NCI-H2196 (cell line): ENCODE results near the gene CDH3.

ENCODE experiments used
- DNase-seq: peaks from one replicate; lab custom pipeline; 2025; ENCODE audit not compliant: unreplicated experiment; lab: John Stamatoyannopoulos, UW

Gene CDH3

DNA sequence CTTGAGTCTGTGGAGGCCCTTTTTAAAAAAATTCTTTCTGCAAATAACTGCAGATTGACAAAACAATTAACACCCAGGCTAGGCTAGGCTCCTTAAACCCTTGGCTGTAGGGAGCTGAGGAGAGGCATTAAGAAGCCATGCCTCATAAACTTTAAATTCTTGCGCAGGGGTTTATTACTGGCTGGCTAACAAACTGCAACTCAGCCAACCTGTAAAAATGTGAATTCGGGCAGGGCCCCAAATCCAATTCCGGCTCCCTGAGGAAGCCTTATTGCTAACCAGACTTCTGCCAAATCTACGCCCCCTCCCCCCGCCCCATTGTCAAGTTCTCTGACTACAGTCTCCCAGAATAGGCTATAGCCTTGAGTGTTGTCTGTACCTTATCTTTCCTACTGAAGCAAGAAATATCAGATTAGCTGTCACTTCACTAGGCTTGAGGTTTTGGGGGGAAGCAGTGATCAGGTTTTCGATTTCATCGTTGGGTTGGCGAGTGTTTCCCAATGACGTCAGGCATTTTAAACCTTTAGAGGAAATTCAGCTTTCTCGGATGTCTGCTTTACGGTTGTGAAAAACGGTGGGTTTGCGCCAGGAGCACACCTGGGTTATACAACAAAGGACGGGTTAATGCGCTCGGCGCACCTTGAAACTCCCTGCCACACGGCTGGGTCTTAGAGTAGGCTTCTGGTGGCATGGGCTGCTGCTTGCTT, 2.0 kb downstream of the CDH3 start:
- no peak for DNase-seq

DNA sequence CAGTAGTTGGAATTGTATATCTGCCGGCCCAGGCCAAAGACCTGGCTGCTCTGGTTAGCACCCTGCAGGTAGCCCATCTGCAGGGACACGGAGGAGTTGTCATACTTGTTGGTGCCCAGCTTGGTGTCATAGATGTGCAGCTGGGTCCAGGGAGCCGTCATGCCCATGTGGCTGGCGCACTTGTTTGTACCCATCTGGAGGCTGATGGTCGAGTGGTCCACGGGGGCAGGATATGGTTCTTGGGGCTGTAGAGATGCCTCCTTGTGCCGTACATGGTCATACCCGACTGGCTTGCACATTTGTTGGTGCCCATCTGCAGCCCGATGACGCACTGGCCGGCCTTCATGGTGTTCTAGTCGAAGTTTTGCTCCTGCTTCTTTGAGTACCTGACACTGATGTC, 6.0 kb downstream of the CDH3 start:
- DNase-seq, result no peak

DNA sequence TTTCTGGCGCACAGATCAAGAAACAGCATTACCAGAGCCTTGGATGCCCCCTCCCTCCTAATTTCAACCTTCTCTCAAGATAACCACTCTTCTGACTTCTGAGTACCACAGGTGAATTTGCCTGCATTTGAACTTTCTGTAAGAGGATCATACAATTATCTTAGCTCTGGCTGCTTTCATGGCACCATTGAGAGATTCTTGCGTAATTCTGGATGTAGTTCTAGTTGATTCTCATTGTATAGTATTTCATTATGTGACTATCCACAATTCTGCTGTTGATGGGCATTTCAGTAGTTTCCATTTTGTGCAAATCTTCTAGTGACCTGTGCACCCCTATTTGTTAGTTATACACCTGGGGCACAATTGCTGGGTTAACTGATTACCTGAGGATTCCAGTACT, 7.5 kb downstream of the CDH3 start:
- DNase-seq, result no peak

DNA sequence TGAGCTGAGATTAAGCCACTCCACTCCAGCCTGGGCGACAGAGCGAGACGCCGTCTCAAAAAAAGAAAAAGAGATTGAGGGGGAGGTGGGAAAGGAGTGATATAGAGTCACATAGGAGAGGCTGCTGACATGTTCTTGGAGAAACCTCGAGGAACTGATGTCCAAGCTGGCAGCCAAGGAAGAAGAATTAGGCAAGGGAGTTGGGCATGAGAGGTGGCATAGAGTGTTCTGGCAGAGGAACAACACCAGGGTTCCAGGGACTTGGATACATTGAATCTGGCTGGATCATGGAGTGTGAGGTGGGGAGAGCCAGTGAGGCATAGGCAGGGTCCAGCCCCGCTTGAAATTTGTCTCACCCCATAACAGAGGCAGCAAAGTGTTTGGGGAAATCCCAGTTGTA, 10.7 kb downstream of the CDH3 start:
- DNase-seq, result no peak

GRCh38 chr16:68656751-68657150, 11.6 kb downstream of the CDH3 start:
- DNase-seq, result no peak

- DNase-seq, result no peak
Measured at GRCh38 chr16:68658341-68658973, 13.3 kb downstream of the CDH3 start.

DNA sequence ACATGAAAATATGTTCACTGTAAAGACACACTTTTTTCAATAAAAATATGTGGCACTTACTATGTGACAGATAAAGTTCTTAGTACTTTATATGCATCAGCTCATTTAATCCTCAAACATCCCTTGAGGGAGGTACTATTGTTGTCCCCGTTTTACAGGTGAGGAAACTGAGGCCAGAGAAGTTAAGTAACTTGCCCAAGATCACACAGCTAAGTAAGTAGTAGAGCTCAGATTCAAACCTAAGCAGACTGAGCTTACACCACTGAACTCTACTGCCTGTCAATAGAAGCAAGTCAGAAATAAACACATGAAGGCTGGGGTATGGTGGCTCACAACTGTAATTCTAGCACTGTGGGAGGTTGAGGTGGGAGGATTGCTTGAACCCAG, 13.9 kb downstream of the CDH3 start:
- DNase-seq, result no peak

DNA sequence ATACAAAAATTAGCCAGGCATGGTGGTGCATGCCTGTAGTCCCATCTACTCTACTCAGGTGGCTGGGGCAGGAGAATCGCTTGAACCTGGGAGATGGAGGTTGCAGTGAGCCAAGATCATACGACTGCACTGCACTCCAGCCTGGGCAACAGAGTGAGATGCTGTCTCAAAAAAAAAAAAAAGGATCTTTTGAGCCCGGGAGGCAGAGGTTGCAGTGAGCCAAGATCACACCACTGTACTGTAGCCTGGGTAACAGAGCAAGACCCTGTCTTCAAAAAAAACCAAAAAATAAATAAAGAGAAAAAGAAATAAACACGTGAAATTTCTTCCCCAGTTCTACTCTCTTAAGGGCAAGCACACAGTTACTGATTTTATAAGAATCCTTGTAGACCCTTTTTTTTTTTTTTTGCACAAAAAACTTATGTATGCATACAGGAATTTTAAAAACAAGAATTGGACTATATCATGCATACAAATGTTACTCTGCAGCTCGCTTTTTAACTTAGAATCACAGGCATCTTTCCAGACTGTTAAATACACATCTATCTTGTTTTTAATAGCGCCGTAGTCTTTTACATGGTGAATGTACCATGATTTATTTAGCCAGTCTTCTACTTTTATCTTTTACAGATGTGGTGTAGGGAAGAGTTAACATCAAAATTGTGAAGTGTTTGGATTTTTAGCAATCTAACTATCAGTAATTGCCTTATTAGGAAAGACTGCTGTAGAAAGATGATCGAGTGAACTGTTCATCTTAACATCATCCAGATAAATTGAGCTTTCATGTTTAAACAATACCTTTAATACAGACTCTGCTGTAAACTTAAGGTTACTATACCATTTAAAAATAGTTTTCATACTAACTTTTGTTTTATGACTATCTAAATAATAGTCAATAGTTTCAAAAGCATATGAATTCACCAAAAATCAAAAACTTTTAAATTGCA, 14.6 kb downstream of the CDH3 start:
- DNase-seq, result no peak

DNA sequence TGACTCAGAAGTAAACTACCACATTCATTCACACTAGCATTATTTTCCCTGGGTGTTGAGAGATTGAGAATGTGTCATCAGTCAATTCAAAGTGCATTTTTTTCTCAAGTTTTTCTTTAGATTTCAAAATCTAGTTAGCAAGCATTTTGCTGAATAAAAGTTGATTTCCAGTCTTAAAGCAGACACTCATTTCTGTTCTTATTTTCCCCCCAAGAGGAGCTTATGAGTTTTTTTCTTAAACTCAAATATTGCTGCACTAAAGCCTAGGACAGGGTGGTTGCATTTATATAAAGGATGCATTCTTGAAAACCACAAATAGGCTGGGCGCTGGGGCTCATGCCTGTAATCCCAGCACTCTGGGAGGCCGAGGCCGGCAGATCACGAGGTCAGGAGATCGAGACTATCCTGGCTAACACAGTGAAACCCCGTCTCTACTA, 15.3 kb downstream of the CDH3 start:
- DNase-seq, result no peak

GRCh38 chr16:68662035-68662434, 16.9 kb downstream of the CDH3 start:
- no peak for DNase-seq

- DNase-seq, result no peak
Measured at GRCh38 chr16:68664297-68664696, 19.2 kb downstream of the CDH3 start.

DNA sequence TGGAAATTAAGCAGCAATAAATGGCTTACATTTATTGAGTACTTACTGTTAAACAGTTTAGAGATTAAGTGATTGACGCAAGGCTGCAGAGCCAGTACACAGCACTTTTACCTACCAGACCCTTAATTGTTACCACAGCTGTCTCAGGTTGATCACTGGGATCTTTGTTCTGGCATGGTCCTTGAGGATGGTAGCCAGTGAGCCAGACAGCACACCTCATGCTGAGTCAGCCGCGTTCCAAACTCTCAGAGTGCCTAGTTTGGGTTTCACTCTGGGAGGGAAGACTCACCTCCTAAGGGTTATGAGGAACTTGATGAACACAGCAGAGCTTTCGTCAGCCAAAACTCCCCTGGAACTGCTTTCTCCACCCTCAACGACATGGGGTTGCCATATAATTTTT, 20.4 kb downstream of the CDH3 start:
- no peak for DNase-seq

- no peak for DNase-seq
Measured at GRCh38 chr16:68668266-68668665, 23.2 kb downstream of the CDH3 start.

GRCh38 chr16:68676113-68676860, 31.2 kb downstream of the CDH3 start:
- DNase-seq, result no peak

DNA sequence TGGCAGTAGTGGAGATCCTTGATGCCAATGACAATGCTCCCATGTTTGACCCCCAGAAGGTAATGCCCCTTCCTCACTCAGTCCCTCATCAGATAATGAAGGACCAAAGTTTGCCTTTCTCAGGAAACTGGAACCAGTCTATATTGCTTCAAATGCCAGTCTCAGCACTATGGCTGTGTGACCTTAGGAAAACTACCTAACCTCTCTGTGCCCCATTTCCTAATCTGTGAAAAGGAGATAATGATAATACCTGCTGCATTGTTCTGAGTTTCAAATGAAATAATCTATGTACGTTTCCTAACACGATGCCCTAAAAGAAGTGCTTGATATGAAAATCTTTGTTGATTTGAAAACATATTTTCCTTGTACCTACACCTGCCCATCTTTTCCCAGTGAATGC, 35.9 kb downstream of the CDH3 start:
- DNase-seq, result no peak

GRCh38 chr16:68685685-68686478, 40.8 kb downstream of the CDH3 start:
- DNase-seq, result no peak

GRCh38 chr16:68686905-68687304, 41.8 kb downstream of the CDH3 start:
- no peak for DNase-seq

- DNase-seq, result no peak
Measured at GRCh38 chr16:68689921-68690320, 44.8 kb downstream of the CDH3 start.

- no peak for DNase-seq
Measured at GRCh38 chr16:68695575-68695974, 50.5 kb downstream of the CDH3 start.

- DNase-seq, result no peak
Measured at GRCh38 chr16:68696514-68696913, 51.4 kb downstream of the CDH3 start.
